Pancreas (tissue), 10 donors: ENCODE data around the gene IL16. TPM values are rescaled to one million over a fixed set of nuclear protein-coding genes. Genes with fewer than 3 reads are reported as not detected.
A peak's percentile ranks its signal among the peaks of the same experiment; 100 is the strongest.

Source experiments
- ATAC-seq, 4 donors: fragments of 200-7000 bp; cut with Tn5 transposase; one replicate each; pipeline versions ENCODE4 v1.8.0 to v1.9.1; 2020; ENCODE audit warnings: mild to moderate bottlenecking in 4 of 4, moderate library complexity in 4 of 4
- DNase-seq, 6 donors: peaks; one replicate each; pipeline ENCODE4 v3.0.0-alpha.2; 2020
- FAIRE-seq: peaks from 2 replicates; lab custom pipeline; 2012; peaks lifted over from hg19 to GRCh38; lab: Jason Lieb, UNC
- H3K27ac ChIP-seq, 4 donors: fragments of 200-600 bp; sonication (generic); 1 replicate in 3 of 4; 2 replicates in 1 of 4; pipeline versions ENCODE4 v1.5.0 to v1.8.0; 2020
- H3K27me3 ChIP-seq, 4 donors: fragments of 200-600 bp; one replicate each; pipeline ENCODE4 v1.8.0; 2021
- H3K36me3 ChIP-seq, 3 donors: fragments of 200-600 bp; sonication (generic) in 1 of 3; one replicate each; pipeline versions ENCODE4 v1.5.0 to v1.8.0; 2020 to 2021
- H3K4me1 ChIP-seq, 3 donors: fragments of 200-600 bp; one replicate each; pipeline ENCODE4 v1.8.0; 2021
- H3K4me3 ChIP-seq, 4 donors: fragments of 200-600 bp; sonication (generic) in 2 of 4; one replicate each; pipeline versions ENCODE4 v1.5.0 to v1.8.0; 2020 to 2021
- H3K9me3 ChIP-seq, 4 donors: fragments of 200-600 bp; one replicate each; pipeline ENCODE4 v1.8.0; 2021
- CTCF ChIP-seq, 4 donors: fragments of 200-600 bp; sonication (generic) in 3 of 4; IDR thresholded peaks; one replicate each; pipeline versions ENCODE4 v1.5.0 to v1.8.0; 2021; ENCODE audit warnings: antibody characterized with exemption in 4 of 4
- WGBS, 2 donors: extraction: QIAGEN DNeasy Blood & Tissue Kit; methylation state at CpG; one replicate each; pipeline ENCODE4 v1.1.7; 2013; 5-methylcytosine and 5-hydroxymethylcytosine counted together
- intact Hi-C, 3 donors: fragments of 100-400 bp; cut with DNase I; formaldehyde crosslinking; loops; one replicate each; pipeline versions ENCODE4 v1.11.1 to v1.14.2; 2022
- polyA plus RNA-seq, 2 donors: library from polyadenylated mRNA; stranded (reverse); fragments of 200-250 nt; gene quantifications; one replicate each; pipeline ENCODE4 v1.2.3, GENCODE V29; 2013
- total RNA-seq, 6 donors: library from RNA; stranded (reverse); fragmentation: NEBNext Ultra II Directional in 4 of 6; extraction: Animal tissue kit (Norgen Biotek cat#: 25700) in 4 of 6; gene quantifications; one replicate each; pipeline versions ENCODE4 v1.2.1 to v1.2.4, GENCODE V29; 2021 to 2023
- donor health status: healthy with polysubstance abuse.
- donor health status: DM: no; HTN: no; CAD: no; lungs with moderate emphysema.
- donor health status: DM: no; HTN: no; CAD: no.
- donor health status: control.
- donor health status: control.
- donor health status: Bipolar disorder and iron deficiency.
- donor health status: DM: yes; HTN: yes; CAD: no.
- donor health status: DM: no; HTN: no; CAD: no.
- donor health status: DM: no; HTN: no; CAD: no.
- donor health status: DM: yes; HTN: yes; CAD: no.

IL16 gene
- total and polyA plus RNA-seq, 8 donors = 0.79 to 7.0 (median 2.4) TPM

GRCh38 chr15:81281456-81281735 lies 84.7 kb downstream of the IL16 start:
- 86 to 94% methylated on average over 3 of the region's 3 CpGs for WGBS, 2 donors
- TF ChIP-seq CTCF (IDR thresholded peaks at IDR 0.05) = no peak

GRCh38 chr15:81281766-81282605 lies 85.3 kb downstream of the IL16 start:
- ATAC-seq = no peak
- Histone ChIP-seq H3K27me3 (no peaks in the 10 kb centered on the region), H3K9me3 (no peaks in the 10 kb centered on the region), H3K4me1 (no peaks in the 10 kb centered on the region), H3K36me3 (no peaks in the 10 kb centered on the region), H3K4me3 (no peak overlapping the region), H3K27ac (no peak overlapping the region)
- peak in 1 of 6 donors; percentile 6 for DNase-seq
- TF ChIP-seq CTCF (IDR thresholded peaks at IDR 0.05) = no peak
- FAIRE-seq = no peak
- WGBS, 2 donors = 85 to 91% methylated on average over 12 of the region's 12 CpGs
- intact Hi-C loops = loop anchor here in 2 of 3 donors (5.0 to 10.0 kb wide), 2 partner anchors 115 to 123 kb away; no protein-coding TSS in a partner anchor

More at GRCh38 chr15:81281456-81281735, 84.7 kb downstream of the IL16 start:
- Histone ChIP-seq H3K4me1 (no peaks in the 10 kb centered on the region), H3K27me3 (no peaks in the 10 kb centered on the region), H3K27ac (no peak overlapping the region), H3K4me3 (no peak overlapping the region), H3K36me3 (no peaks in the 10 kb centered on the region), H3K9me3 (no peaks in the 10 kb centered on the region)
- intact Hi-C loops = loop anchor here in 2 of 3 donors (5.0 to 10.0 kb wide), 2 partner anchors 116 to 123 kb away; no protein-coding TSS in a partner anchor
- FAIRE-seq = no peak
- ATAC-seq = no peak
- no peak for DNase-seq

- TF ChIP-seq CTCF (IDR thresholded peaks at IDR 0.05) = no peak
- intact Hi-C loops = loop anchor here in 2 of 3 donors (5.0 to 10.0 kb wide), 2 partner anchors 115 to 122 kb away; no protein-coding TSS in a partner anchor
- no peaks in the 10 kb centered on the region for H3K9me3 ChIP-seq
- no peaks in the 10 kb centered on the region for H3K27me3 ChIP-seq
- H3K27ac ChIP-seq = no peak overlapping the region
- 92 to 93% methylated on average over 18 of the region's 18 CpGs for WGBS, 2 donors
- no peak for DNase-seq
- no peaks in the 10 kb centered on the region for H3K4me1 ChIP-seq
- H3K4me3 ChIP-seq = no peak overlapping the region
- FAIRE-seq = no peak
- no peaks in the 10 kb centered on the region for H3K36me3 ChIP-seq
- ATAC-seq = no peak
Observed at GRCh38 chr15:81282606-81282895, 85.9 kb downstream of the IL16 start.

GRCh38 chr15:81282911-81283310 lies 86.2 kb downstream of the IL16 start:
- no peaks in the 10 kb centered on the region for H3K36me3 ChIP-seq
- FAIRE-seq (no peak), ATAC-seq (no peak), DNase-seq (peak in 2 of 6 donors; percentile 9 to 37)
- H3K9me3 ChIP-seq = no peaks in the 10 kb centered on the region
- no peaks in the 10 kb centered on the region for H3K27me3 ChIP-seq
- no peak for TF ChIP-seq CTCF (IDR thresholded peaks at IDR 0.05)
- no peak overlapping the region for H3K4me3 ChIP-seq
- 85 to 91% methylated on average over 5 of the region's 5 CpGs for WGBS, 2 donors
- intact Hi-C loops = loop anchor here in 2 of 3 donors (5.0 to 10.0 kb wide), 2 partner anchors 114 to 122 kb away; no protein-coding TSS in a partner anchor
- H3K4me1 ChIP-seq = no peaks in the 10 kb centered on the region
- H3K27ac ChIP-seq = no peak overlapping the region
